Gastroesophageal sphincter (tissue), 3 donors: ENCODE measurements around the gene ST8SIA3.

ENCODE experiments used
- CTCF ChIP-seq, 4 experiments: fragments of 200-600 bp in 2 of 4; fragments of 450-650 bp in 2 of 4; sonication (generic) in 1 of 4; IDR thresholded peaks; one replicate each; pipeline ENCODE4 v1.5.1; 2017 to 2019; ENCODE audit warnings: antibody characterized with exemption in 4 of 4, mild to moderate bottlenecking in 2 of 4, moderate library complexity in 2 of 4
- POLR2AphosphoS5 ChIP-seq: sonication (generic); formaldehyde crosslinking; IDR thresholded peaks from one replicate; pipeline ENCODE4 v1.6.1; 2017; ENCODE audit warnings: antibody characterized with exemption

GRCh38 chr18:57329856-57330255, 22.5 kb upstream of the ST8SIA3 start:
- TF ChIP-seq CTCF (IDR thresholded peaks at IDR 0.05) (no peak), POLR2AphosphoS5 (no peak)
